Pons (tissue), 1 donor: ENCODE results near the gene ASPHD2.
A peak's percentile ranks its signal among the peaks of the same experiment; 100 is the strongest.

Experiments
- DNase-seq: peaks from one replicate; pipeline ENCODE4 v3.0.0-alpha.2; 2016; ENCODE audit warnings: low spot score

Gene ASPHD2

GRCh38 chr22:26476705-26477340, 47.8 kb downstream of the ASPHD2 start:
- no peak for DNase-seq

- no peak for DNase-seq
These were observed 48.3 kb downstream of the ASPHD2 start for GRCh38 chr22:26477341-26477731.

GRCh38 chr22:26479043-26479791, 50.2 kb downstream of the ASPHD2 start:
- DNase-seq, result peak; percentile 25

GRCh38 chr22:26479792-26480610, 50.9 kb downstream of the ASPHD2 start:
- DNase-seq, result peak; percentile 45

- no peak for DNase-seq
These were observed 51.5 kb downstream of the ASPHD2 start for GRCh38 chr22:26480611-26480932.

GRCh38 chr22:26481112-26481693, 52.1 kb downstream of the ASPHD2 start:
- no peak for DNase-seq

- peak; percentile 25 for DNase-seq
These were observed 52.6 kb downstream of the ASPHD2 start for GRCh38 chr22:26481694-26482093.

GRCh38 chr22:26482161-26482560, 53.1 kb downstream of the ASPHD2 start:
- no peak for DNase-seq

GRCh38 chr22:26483043-26483438, 54.0 kb downstream of the ASPHD2 start:
- DNase-seq, result no peak

GRCh38 chr22:26483439-26484359, 54.6 kb downstream of the ASPHD2 start, which contains the start of the genes HPS4 and SRRD:
TSS of gene HPS4 (minus strand) at chr22:26483783. CDS start at chr22:26481762, 2,021 bp downstream.
TSS of gene SRRD (plus strand) at chr22:26483877. CDS start at chr22:26483891, 14 bp downstream.
- peak; percentile 79 for DNase-seq

- no peak for DNase-seq
These were observed 55.3 kb downstream of the ASPHD2 start for GRCh38 chr22:26484360-26484706.

- DNase-seq, result no peak
These were observed 56.0 kb downstream of the ASPHD2 start for GRCh38 chr22:26485013-26485412.

- DNase-seq, result no peak
These were observed 56.8 kb downstream of the ASPHD2 start for GRCh38 chr22:26485806-26486390.

- no peak for DNase-seq
These were observed 57.3 kb downstream of the ASPHD2 start for GRCh38 chr22:26486394-26486793.

- DNase-seq, result no peak
These were observed 58.9 kb downstream of the ASPHD2 start for GRCh38 chr22:26487996-26488395.

GRCh38 chr22:26489447-26490036, 60.5 kb downstream of the ASPHD2 start:
- DNase-seq, result no peak

GRCh38 chr22:26492220-26492619, 63.2 kb downstream of the ASPHD2 start:
- DNase-seq, result no peak

- no peak for DNase-seq
These were observed 65.4 kb downstream of the ASPHD2 start for GRCh38 chr22:26494506-26494905.
